B cell (primary cell): ENCODE measurements around the gene MSS51. TPM values are rescaled to one million over a fixed set of nuclear protein-coding genes. Genes with fewer than 3 reads are reported as not detected.

Experiments
- ATAC-seq: fragments of 200-7000 bp; cut with Tn5 transposase; one replicate; pipeline ENCODE4 v1.10.0; 2021; ENCODE audit warnings: low read depth, mild to moderate bottlenecking, moderate number of reproducible peaks, moderate library complexity
- CTCF ChIA-PET: fragments of 350-600 bp; sonication (Branson Sonifier 250); formaldehyde crosslinking; loops from one replicate; lab custom pipeline; 2021; ENCODE audit warnings: antibody characterized with exemption, inconsistent platforms; lab: Charles Lee
- POLR2A ChIA-PET: fragments of 350-600 bp; sonication (Branson Sonifier 250); formaldehyde crosslinking; loops from one replicate; lab custom pipeline; 2021; ENCODE audit warnings: antibody characterized with exemption; lab: Charles Lee
- DNase-seq: peaks from one replicate; pipeline ENCODE4 v3.0.0; 2013
- H2AFZ ChIP-seq: 2 replicates; pipeline ENCODE4 v1.6.1; 2012; ENCODE audit warnings: mild to moderate bottlenecking, low read depth, low read length; ENCODE audit not compliant: insufficient read depth, poor library complexity, severe bottlenecking
- H3K27ac ChIP-seq, 2 donors: 1 replicate in 1 of 2; 2 replicates in 1 of 2; pipeline ENCODE4 v1.5.1; 2012 to 2013; ENCODE audit warnings: low read length in 2 of 2, mild to moderate bottlenecking in 2 of 2, moderate library complexity in 1 of 2
- H3K27me3 ChIP-seq, 4 experiments: fragments of 200-600 bp in 1 of 4; sonication (generic) in 1 of 4; replicated peaks in 1 of 4; 1 replicate in 2 of 4; 2 replicates in 2 of 4; pipeline versions ENCODE4 v1.6.1 to v1.7.0; 2013 to 2016; ENCODE audit warnings: low read length in 3 of 4, mild to moderate bottlenecking in 2 of 4, mixed read lengths in 1 of 4, moderate library complexity in 1 of 4; ENCODE audit not compliant: insufficient read depth in 4 of 4, control insufficient read depth in 3 of 4; ENCODE audit errors: control extremely low read depth in 1 of 4
- H3K36me3 ChIP-seq, 2 experiments: replicated peaks in 1 of 2; 1 replicate in 1 of 2; 2 replicates in 1 of 2; pipeline versions ENCODE4 v1.6.1 to v1.7.1; 2013; ENCODE audit warnings: low read length in 1 of 2; ENCODE audit not compliant: insufficient read depth in 2 of 2, control insufficient read depth in 1 of 2; ENCODE audit errors: control extremely low read depth in 1 of 2, extremely low read depth in 1 of 2
- H3K4me1 ChIP-seq, 2 donors: fragments of 200-600 bp in 1 of 2; sonication (generic) in 1 of 2; 1 replicate in 1 of 2; 2 replicates in 1 of 2; pipeline versions ENCODE4 v1.5.1 to v1.6.1; 2013 to 2017; ENCODE audit warnings: low read length in 2 of 2; ENCODE audit not compliant: control insufficient read depth in 2 of 2, insufficient read depth in 2 of 2
- H3K4me2 ChIP-seq: replicated peaks from 2 replicates; pipeline ENCODE3; 2012; ENCODE audit warnings: mild to moderate bottlenecking, low read depth, low read length; ENCODE audit not compliant: poor library complexity, severe bottlenecking
- H3K4me3 ChIP-seq, 5 experiments: fragments of 200-600 bp in 1 of 5; sonication (generic) in 1 of 5; 1 replicate in 3 of 5; 2 replicates in 2 of 5; pipeline versions ENCODE4 v1.5.1 to v1.7.0; 2011 to 2016; ENCODE audit warnings: low read length in 4 of 5, mild to moderate bottlenecking in 4 of 5, low read depth in 2 of 5, control low read depth in 1 of 5, moderate library complexity in 1 of 5; ENCODE audit not compliant: insufficient read depth in 1 of 5; ENCODE audit errors: control extremely low read depth in 1 of 5, extremely low read depth in 1 of 5
- H3K79me2 ChIP-seq: fragments of 200-600 bp; sonication (generic); one replicate; pipeline ENCODE4 v1.6.0; 2016; ENCODE audit warnings: low read length; ENCODE audit not compliant: control insufficient read depth, insufficient read depth
- H3K9ac ChIP-seq: fragments of 200-600 bp; sonication (generic); 2 replicates; pipeline ENCODE4 v1.6.1; 2017; ENCODE audit warnings: mild to moderate bottlenecking, low read length, moderate library complexity
- H3K9me3 ChIP-seq, 3 donors: one replicate each; pipeline versions ENCODE4 v1.6.1 to v1.7.1; 2013; ENCODE audit warnings: low read length in 2 of 3; ENCODE audit not compliant: control insufficient read depth in 2 of 3, insufficient read depth in 1 of 3; ENCODE audit errors: control extremely low read depth in 1 of 3
- H4K20me1 ChIP-seq: 2 replicates; pipeline ENCODE4 v1.6.0; 2012; ENCODE audit warnings: mild to moderate bottlenecking, low read length; ENCODE audit not compliant: insufficient read depth, control insufficient read depth, poor library complexity, severe bottlenecking
- H3K27ac Mint-ChIP-seq: one replicate; pipeline ENCODE4 v1.8.0; 2021; ENCODE audit warnings: mixed read lengths
- H3K27me3 Mint-ChIP-seq: one replicate; pipeline ENCODE4 v1.8.0; 2021; ENCODE audit warnings: mixed read lengths
- H3K4me1 Mint-ChIP-seq: one replicate; pipeline ENCODE4 v1.8.0; 2021; ENCODE audit warnings: mixed read lengths
- H3K4me3 Mint-ChIP-seq: one replicate; pipeline ENCODE4 v1.8.0; 2021; ENCODE audit warnings: mixed read lengths
- H3K9me3 Mint-ChIP-seq: one replicate; pipeline ENCODE4 v1.8.0; 2022; ENCODE audit warnings: mixed read lengths; ENCODE audit not compliant: insufficient read depth
- CTCF ChIP-seq: fragments of 200-600 bp; IDR thresholded peaks from one replicate; pipeline ENCODE4 v1.8.0; 2022; ENCODE audit warnings: antibody characterized with exemption, mild to moderate bottlenecking
- EZH2 ChIP-seq: IDR thresholded peaks from 2 replicates; pipeline ENCODE4 v1.6.1; 2012; ENCODE audit warnings: borderline replicate concordance, low read depth, mild to moderate bottlenecking, moderate library complexity, low read length; ENCODE audit not compliant: insufficient read depth, poor library complexity, severe bottlenecking
- WGBS: methylation state at CpG from one replicate; pipeline ENCODE4 v1.1.5; 2013; ENCODE audit warnings: missing lambda C conversion rate; ENCODE audit not compliant: insufficient coverage; 5-methylcytosine and 5-hydroxymethylcytosine counted together
- intact Hi-C: fragments of 100-400 bp; cut with micrococcal nuclease; formaldehyde crosslinking; loops from one replicate; pipeline ENCODE4 v1.10.0; 2022
- polyA plus RNA-seq: library from polyadenylated mRNA; depleted of rRNA; stranded (reverse); fragments of >200 nt; gene quantifications from 2 replicates; pipeline ENCODE4 v1.2.3, GENCODE V29; 2012
- total RNA-seq, 2 donors: library from RNA; stranded (reverse); fragments of 120-200 nt in 1 of 2; gene quantifications; 1 replicate in 1 of 2; 2 replicates in 1 of 2; pipeline versions ENCODE4 v1.2.3 to v1.2.4, GENCODE V29; 2013 to 2022

Gene MSS51
- total and polyA plus RNA-seq, 2 donors (not counting 1 experiment from before 2014, with no cell fraction given), result 4.7 to 6.4 TPM

- H3K27me3 ChIP-seq, result no peaks in the 10 kb centered on the region
- H3K79me2 ChIP-seq, result no peaks in the 10 kb centered on the region
- H3K27ac Mint-ChIP-seq, result no peak overlapping the region
- H3K36me3 ChIP-seq, result peaks cover 12 to 26% of the 10 kb centered on the region in 2 experiments
- TF ChIP-seq CTCF (no peak), EZH2 (no peak)
- ATAC-seq (no peak), DNase-seq (no peak)
- WGBS, result no CpG with 5 or more reads among the region's 3 CpGs
- ChIA-PET POLR2A (no interaction called here), CTCF (no interaction called here)
- H3K4me3 ChIP-seq, result no peak overlapping the region
- H3K4me1 ChIP-seq, result peaks cover 12 to 13% of the 10 kb centered on the region in 2 donors
- H4K20me1 ChIP-seq, result no peaks in the 10 kb centered on the region
- no peaks in the 10 kb centered on the region for H3K9me3 ChIP-seq
- no peaks in the 10 kb centered on the region for H3K9me3 Mint-ChIP-seq
- H3K4me3 Mint-ChIP-seq, result no peak overlapping the region
- no peak overlapping the region for H3K4me2 ChIP-seq
- no peak overlapping the region for H3K9ac ChIP-seq
- H3K27me3 Mint-ChIP-seq, result no peaks in the 10 kb centered on the region
- intact Hi-C loops, result no loop called here
- peaks cover 12% of the 10 kb centered on the region for H3K4me1 Mint-ChIP-seq
- H2AFZ ChIP-seq, result no peak overlapping the region
- H3K27ac ChIP-seq, result no peak overlapping the region
Measured at GRCh38 chr10:73424478-73424877, 8.9 kb downstream of the MSS51 start.

DNA sequence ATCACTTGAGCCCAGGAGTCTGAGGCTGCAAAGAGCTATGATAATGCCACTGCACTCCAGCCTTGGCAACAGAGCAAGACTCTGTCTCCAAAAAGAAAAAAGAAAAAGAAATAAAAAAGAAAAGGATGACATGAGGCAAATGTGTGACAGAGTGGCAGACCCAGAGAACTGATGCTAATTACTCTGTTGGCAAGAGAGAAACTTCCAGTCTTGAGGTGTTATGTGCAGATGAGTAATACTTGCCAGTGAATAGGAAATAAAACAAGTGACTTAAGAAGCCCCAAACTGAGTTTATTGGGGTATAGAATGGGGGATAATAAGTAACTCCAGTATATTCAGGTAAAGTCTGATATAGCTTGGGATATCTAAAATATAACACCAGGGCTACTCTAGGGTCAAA is 10.1 kb downstream of the MSS51 start:
- Histone ChIP-seq H2AFZ (no peak overlapping the region), H3K36me3 (peaks cover 12 to 26% of the 10 kb centered on the region in 2 experiments), H3K4me2 (no peak overlapping the region), H3K79me2 (no peaks in the 10 kb centered on the region), H3K4me3 (no peak overlapping the region), H3K27me3 (no peaks in the 10 kb centered on the region), H4K20me1 (no peaks in the 10 kb centered on the region), H3K9me3 (no peaks in the 10 kb centered on the region), H3K9ac (no peak overlapping the region), H3K4me1 (peaks cover 12 to 13% of the 10 kb centered on the region in 2 donors), H3K27ac (no peak overlapping the region)
- H3K9me3 Mint-ChIP-seq, result no peaks in the 10 kb centered on the region
- H3K27me3 Mint-ChIP-seq, result no peaks in the 10 kb centered on the region
- DNase-seq (no peak), ATAC-seq (no peak)
- H3K4me3 Mint-ChIP-seq, result no peak overlapping the region
- POLR2A ChIA-PET, result no interaction called here
- CTCF ChIA-PET, result no interaction called here
- peaks cover 12% of the 10 kb centered on the region for H3K4me1 Mint-ChIP-seq
- H3K27ac Mint-ChIP-seq, result no peak overlapping the region
- TF ChIP-seq EZH2 (no peak), CTCF (no peak)
- intact Hi-C loops, result no loop called here
